COLO829 (cell line): Measurements from ENCODE around the gene SH3GL3.

Experiments
- DNase-seq: peaks from one replicate; pipeline ENCODE4 v3.0.0; 2012; ENCODE audit warnings: low spot score

Gene SH3GL3

GRCh38 chr15:83446904-83447709 lies at the start of gene SH3GL3:
TSS of gene SH3GL3 (plus strand) at chr15:83447341. CDS start at chr15:83447534, 193 bp downstream.
- DNase-seq = peak; percentile 3

DNA sequence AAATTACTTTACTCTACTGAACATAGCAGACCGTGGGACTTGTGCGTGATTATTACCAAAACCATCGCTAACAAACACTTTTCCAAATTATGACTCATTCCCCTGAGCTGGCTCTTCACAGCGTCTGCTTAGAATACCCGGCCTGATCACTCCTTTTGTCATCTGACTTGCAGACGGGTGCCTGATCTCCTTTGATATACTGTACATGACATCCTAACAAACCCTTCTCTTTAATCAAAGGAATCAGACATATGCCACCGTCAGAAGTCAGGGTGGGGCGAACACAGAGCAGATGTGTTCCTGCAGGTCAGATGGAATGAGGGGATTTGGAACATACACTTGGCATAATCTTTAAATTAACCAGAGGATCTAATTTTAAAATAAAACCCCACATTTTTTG lies 48.5 kb upstream of the SH3GL3 start:
- peak; percentile 23 for DNase-seq

DNA sequence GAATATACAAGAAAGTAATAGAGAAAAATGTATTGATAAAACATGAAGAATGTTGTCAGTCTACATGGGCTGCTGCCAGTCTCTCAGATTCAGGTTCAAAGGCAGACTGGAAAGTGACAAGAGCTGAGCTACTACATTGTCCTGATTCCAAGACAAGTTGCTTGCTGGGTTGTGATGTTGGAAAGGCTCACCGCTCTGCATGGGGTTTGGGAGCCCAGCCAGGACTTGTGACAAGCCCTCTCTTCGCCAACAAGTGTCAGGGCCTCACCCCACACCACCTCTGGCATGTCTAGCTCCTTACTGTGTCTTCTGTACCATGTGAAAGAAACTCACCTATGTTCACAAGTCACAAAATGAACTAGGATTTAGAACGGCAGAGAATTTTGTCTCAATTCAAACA lies 43.0 kb upstream of the SH3GL3 start:
- DNase-seq = no peak

- no peak for DNase-seq
Measured at GRCh38 chr15:83410532-83410931, 36.6 kb upstream of the SH3GL3 start.

DNA sequence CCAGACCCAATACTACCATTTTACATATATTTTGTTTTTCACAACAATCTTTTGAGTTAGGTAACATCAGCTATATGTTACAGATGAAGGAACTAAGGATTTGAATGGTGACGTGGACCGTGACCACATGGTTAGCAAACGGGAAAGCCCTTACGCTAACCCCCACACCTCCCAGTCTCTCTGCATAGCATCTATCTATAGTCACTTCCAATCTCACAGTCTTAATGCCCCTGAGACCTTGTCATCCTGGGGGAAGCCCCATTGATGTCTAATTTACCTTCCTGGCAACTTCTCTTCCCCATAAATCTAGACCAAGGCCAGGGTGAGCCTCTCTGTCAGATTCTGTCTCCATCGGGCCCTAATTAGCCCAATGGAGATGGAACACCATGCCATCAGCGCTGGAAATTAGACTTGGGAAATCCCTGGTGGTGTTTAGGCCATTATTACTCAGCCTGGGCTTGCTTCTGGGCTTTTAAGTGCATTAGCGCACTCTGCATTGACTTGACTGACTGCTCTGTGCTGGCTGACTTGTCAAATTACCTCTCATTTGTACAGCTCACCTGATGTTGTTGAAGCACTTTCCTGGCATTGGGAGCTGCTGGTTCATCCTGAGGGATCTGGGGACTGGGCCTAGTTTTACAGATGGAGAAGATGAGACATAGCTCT lies 34.0 kb upstream of the SH3GL3 start:
- no peak for DNase-seq

DNA sequence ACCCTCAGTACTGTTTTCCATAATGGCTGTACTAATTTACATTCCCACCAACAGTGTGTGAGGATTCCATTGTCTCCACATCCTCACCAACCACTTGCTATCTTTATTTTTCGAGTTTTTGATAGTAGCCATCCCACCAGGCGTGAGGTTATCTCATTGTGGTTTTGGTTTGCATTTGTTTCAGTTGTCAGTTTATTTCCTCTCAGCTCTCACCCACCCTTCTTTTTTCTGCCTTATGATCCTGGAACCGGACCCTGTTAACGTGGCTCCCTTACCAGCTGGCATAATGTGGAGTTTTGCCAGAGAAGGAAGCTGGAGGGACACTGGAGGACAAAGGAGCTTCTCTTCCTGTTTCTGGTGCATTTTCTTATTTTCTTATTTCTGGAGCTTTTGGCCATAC lies 25.1 kb upstream of the SH3GL3 start:
- DNase-seq = no peak

DNA sequence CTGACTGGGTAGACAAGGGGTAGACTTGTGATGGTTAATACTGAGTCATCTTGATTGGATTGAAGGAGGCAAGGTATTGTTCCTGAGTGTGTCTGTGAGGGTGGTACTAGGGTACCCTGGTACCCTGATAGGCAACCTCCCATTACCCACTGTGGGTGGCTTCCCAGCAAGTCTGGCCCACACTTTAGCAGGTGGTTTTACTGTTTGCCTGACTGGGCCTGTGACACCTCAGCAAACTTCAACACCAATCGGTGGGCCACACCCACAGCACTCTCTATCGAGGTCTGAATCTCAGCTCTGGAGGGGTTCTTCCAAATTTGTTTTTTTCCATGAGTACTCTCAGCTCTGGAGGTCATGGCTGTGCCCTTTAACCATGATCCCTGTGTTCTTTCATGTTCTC lies 24.6 kb upstream of the SH3GL3 start:
- no peak for DNase-seq

DNA sequence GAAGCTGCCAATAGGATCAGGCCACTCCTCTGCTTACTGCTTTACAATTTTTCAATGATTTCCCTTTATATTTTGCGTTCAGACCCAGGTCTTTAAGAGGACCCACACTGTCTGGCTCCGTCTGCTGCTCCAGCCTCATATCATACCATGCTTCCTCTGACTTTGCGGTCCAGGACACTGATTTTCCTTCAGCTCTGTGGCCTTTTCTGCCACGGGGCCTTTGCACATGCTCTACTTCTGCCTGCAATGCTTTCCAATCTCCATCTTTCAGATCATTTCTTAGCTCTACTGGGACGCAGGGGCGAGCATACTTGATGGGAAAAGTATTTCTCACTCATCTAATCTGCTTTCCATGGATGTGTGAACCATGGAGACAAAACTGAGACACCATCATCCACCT lies 23.0 kb upstream of the SH3GL3 start:
- no peak for DNase-seq

GRCh38 chr15:83430441-83430840 lies 16.7 kb upstream of the SH3GL3 start:
- no peak for DNase-seq

DNA sequence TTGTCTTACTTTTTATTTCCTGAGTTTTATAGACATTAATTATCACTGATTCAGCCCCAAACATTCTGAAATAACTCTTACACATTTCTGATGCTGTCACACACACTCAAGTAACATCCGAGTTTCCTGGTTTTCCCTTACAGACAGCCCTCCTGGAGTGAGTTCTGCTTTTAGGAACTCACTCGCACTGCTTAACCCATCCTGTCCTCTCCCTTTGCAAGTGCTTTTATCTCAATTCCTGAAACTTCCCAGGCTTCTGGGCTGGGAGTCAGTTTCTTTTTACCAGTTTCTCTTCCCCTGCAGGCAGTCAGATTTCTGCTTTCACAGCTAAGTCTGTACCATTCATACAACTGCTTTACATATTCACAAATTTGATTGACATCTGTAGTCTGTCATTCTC lies 15.6 kb upstream of the SH3GL3 start:
- no peak for DNase-seq

GRCh38 chr15:83435202-83435601 lies 11.9 kb upstream of the SH3GL3 start:
- no peak for DNase-seq

DNA sequence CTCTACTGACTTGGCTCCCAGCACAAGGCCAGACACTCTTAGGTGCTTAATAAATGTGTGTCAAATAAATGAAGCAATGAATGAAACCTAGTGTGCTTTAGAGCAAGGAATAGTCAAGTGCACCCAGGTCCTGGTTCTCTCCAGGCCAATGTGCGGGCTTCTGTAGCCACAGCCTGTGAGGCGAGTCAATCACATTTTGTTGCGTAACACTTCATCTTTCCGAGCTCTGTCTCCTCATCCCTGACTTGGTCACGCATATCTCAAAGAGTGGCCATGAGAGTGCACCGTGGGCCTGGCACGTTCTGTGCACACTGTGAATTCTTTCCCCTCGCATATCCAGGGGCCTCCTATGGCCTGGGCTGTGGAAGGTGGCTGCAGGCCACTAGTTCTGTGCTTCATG lies 11.4 kb upstream of the SH3GL3 start:
- DNase-seq = no peak

GRCh38 chr15:83436513-83437158 lies 10.5 kb upstream of the SH3GL3 start:
- DNase-seq = peak; percentile 14

DNA sequence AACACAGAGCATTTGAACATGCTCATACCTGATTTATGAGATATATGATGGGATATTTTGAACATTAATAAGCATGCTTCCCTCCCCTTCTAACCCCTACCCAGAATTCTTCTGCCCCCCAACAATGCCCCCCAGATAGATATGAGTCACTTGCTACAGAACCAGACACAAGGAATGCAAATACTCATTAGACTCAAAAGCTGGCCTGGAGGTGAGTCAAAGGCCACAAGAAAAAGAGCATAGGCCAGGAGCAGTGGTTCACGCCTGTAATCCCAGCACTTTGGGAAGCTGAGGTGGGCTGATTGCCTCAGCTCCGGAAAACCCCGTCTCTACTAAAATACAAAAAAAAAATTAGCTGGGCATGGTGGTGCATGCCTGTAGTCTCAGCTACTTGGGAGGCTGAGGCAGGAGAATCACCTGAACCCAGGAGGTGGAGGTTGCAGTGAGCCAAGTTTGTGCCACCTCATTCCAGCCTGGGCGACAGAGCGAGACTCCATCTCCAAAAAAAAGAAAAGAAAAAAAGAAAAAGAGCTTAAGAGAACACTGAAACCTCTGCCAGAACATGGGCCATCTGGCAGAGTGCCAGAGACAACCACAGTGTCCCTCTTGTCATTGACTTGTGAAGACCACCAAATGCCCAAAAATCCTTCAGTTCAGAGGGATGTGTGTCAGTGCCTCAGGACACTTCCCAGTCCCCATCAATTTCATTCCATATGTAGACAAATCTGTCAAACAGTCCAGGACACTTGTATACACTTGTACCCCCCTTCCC lies 3.9 kb upstream of the SH3GL3 start:
- DNase-seq = no peak

DNA sequence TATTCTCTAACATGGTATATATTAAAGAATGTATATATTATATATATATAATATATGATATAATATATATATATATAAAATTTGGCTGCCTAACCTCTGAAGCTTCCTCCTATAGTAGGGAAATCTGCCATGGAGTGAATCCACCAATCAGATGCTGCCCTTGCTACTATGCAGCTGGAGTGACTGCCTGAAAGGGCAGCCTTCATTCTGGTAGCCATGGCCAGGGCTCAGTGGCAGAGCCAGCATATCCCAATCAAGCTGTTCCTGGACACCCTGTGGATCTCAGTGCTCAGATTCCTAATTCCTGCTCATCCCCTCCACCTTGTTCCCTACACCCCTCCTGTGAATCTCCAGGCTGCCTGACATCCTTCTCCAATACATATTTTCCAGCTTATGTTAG lies 2.2 kb upstream of the SH3GL3 start:
- no peak for DNase-seq

- no peak for DNase-seq
Measured at GRCh38 chr15:83445643-83446042, 1.5 kb upstream of the SH3GL3 start.

- no peak for DNase-seq
Measured at GRCh38 chr15:83446417-83446816, 724 bp upstream of the SH3GL3 start.

- no peak for DNase-seq
Measured at GRCh38 chr15:83449250-83449671, 2.1 kb downstream of the SH3GL3 start.

- no peak for DNase-seq
Measured at GRCh38 chr15:83449937-83450506, 2.9 kb downstream of the SH3GL3 start.

DNA sequence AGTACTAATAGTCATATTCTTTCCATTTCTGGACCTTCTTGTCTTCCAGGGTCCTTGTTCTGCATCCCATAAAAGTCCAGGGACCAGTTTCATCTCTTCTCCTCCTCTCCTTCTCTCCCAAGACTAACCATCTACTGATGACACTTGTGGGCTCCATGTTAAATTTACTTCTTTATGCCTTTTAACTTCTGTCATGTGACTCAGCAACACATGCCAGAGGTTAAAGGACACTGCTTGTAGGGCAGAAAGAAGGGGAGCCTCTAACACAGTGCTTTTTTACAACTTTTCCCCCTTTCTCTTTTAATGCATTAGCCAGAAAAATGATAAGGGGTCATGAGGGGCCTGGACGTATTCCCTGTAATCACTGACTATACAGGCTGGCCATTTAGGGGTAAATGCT lies 10.0 kb downstream of the SH3GL3 start:
- no peak for DNase-seq

DNA sequence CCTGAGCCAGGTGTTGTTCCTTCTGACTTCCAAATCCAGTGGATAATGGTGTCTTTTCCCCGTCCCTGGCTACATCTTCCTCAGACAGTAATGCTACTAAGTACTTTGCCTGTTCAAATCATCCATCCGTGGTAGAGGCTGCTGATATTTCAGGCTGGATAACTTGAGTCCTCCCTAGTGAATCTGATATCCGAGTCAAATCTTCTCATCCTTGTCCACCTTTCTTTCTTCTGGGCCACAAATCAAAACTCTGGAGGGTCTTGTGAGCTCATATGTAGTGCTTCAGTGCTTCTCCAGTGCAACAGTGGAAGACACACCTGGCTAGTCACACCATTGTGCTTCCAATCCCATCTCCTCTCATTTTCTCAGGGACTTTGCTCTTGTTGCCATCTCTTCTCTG lies 11.2 kb downstream of the SH3GL3 start:
- DNase-seq = no peak

DNA sequence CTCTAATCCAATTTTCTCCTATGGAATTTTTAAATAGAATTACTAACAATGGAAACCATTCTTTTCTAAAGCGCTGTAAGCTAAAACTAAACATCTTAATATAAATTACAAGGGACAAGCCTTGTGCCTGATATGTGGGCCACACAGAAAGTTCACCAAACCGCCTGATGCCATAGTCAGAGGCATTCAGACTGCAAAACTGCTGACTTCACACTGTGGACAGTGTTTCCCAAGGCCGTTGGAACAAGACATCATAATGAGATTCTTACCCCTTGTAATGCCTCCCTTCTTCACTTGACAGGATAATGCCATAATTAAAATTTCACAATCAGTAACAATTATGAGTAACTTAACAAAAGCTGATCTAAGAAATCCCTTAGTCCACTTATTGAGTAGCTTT lies 14.9 kb downstream of the SH3GL3 start:
- DNase-seq = no peak
